Activated T-cell treated with anti-CD3 and anti-CD28 coated beads, Interleukin-2, amount 50 U/mL, for 72 hours (primary cell): Measurements from ENCODE around the gene SEC23IP. TPM values are rescaled to one million over a fixed set of nuclear protein-coding genes. Genes with fewer than 3 reads are reported as not detected.

Experiments used
- ATAC-seq, 2 donors: fragments of 150-1000 bp; cut with Tn5 transposase; replicated peaks in 1 of 2; 2 replicates each; pipeline ENCODE4 v1.10.0; 2021; ENCODE audit warnings: moderate library complexity in 2 of 2, mild to moderate bottlenecking in 1 of 2
- DNase-seq, 2 donors: peaks; one replicate each; pipeline ENCODE4 v3.0.0; 2021 to 2022; ENCODE audit warnings: mixed read lengths in 1 of 2
- H3K27ac Mint-ChIP-seq: one replicate; pipeline ENCODE4 v1.8.0; 2022; ENCODE audit warnings: mild to moderate bottlenecking, moderate library complexity, mixed read lengths
- H3K27me3 Mint-ChIP-seq: one replicate; pipeline ENCODE4 v1.8.0; 2022; ENCODE audit warnings: low read depth, mixed read lengths
- H3K36me3 Mint-ChIP-seq, 2 donors: one replicate each; pipeline ENCODE4 v1.8.0; 2022; ENCODE audit warnings: mixed read lengths in 2 of 2, mild to moderate bottlenecking in 1 of 2; ENCODE audit not compliant: insufficient read depth in 2 of 2
- H3K4me1 Mint-ChIP-seq: one replicate; pipeline ENCODE4 v1.8.0; 2022; ENCODE audit warnings: low read depth, mixed read lengths
- H3K4me3 Mint-ChIP-seq, 2 donors: one replicate each; pipeline ENCODE4 v1.8.0; 2022; ENCODE audit warnings: mild to moderate bottlenecking in 2 of 2, mixed read lengths in 2 of 2, moderate library complexity in 2 of 2
- H3K9me3 Mint-ChIP-seq, 2 donors: one replicate each; pipeline ENCODE4 v1.8.0; 2022; ENCODE audit warnings: mixed read lengths in 2 of 2
- total RNA-seq, 2 donors: library from RNA; stranded (reverse); gene quantifications; one replicate each; pipeline ENCODE4 v1.2.3, GENCODE V29; 2022

Gene SEC23IP
- total RNA-seq, 2 donors from 2014 or later = 47.8 to 57.9 TPM

DNA sequence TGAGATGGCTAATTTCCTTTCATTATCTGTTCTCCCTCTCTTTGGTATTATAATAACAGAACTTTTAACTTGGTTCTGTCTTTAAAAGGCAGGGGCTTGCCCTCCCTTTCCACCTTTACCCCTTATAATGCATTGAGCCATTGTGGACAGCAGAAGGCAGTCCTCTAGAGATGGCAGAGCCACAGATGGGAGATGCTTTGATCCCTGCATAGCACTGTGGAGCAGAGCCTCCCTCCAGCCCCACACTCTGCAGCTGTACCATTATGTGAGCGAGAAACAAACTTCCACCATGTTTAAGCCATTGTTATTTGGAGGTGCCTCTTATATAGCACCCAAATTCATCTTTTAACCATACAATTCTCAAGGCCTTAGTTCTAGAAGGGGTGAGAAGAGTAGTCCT is 78.4 kb downstream of the SEC23IP start:
- DNase-seq (no peak), ATAC-seq (no peak)
- no peak overlapping the region for H3K27ac Mint-ChIP-seq
- H3K4me1 Mint-ChIP-seq = no peaks in the 10 kb centered on the region
- H3K36me3 Mint-ChIP-seq = peaks cover 8 to 10% of the 10 kb centered on the region in 2 donors
- H3K4me3 Mint-ChIP-seq = no peak overlapping the region
- H3K27me3 Mint-ChIP-seq = peaks cover 11% of the 10 kb centered on the region
- peaks cover 9 to 10% of the 10 kb centered on the region in 2 donors for H3K9me3 Mint-ChIP-seq

DNA sequence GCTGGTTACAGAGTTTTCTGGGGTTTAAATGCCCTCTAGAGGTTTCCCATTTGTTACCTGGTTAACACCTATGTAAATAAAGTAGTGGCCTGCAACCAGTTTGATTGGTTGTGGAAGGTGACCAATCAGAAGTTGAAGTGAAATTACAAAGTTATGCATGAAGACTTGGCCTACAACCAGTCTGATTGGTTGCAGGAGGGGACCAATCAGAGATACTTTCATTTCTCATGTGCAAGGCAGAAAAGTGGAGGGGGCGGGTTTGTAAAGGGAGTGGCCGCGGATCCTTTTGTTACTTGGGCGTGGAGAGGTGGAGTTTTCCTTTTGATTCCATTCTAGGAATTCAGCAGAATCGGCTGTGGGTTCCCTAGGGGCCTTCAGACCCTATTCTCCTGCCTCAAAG is 80.8 kb downstream of the SEC23IP start:
- H3K36me3 Mint-ChIP-seq = no peaks in the 10 kb centered on the region
- no peak overlapping the region for H3K4me3 Mint-ChIP-seq
- H3K4me1 Mint-ChIP-seq = peaks cover 5% of the 10 kb centered on the region
- H3K27me3 Mint-ChIP-seq = peaks cover 9% of the 10 kb centered on the region
- no peak overlapping the region for H3K27ac Mint-ChIP-seq
- no peak for ATAC-seq
- peaks cover 0 to 2% of the 10 kb centered on the region in 2 donors for H3K9me3 Mint-ChIP-seq
- no peak for DNase-seq

DNA sequence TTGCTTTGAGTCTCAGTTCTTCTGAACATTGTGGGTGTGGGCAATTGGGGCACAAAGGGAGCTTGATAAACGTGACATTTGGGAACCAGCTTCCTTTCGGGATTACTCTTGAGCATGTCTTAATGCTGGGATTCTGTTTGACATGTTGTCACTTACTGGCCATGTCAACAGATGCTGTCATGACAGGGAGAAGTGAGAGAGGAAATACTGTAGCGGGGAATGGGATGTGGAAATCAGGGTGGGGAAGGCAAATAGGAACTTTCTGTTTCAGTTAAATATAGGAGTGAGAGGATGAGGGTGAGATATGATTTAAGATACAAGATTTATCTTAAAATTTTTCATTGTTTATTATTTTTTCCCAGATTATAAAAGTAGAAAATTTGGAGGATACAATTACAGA is 83.9 kb downstream of the SEC23IP start:
- peaks cover 5% of the 10 kb centered on the region for H3K4me1 Mint-ChIP-seq
- no peak for DNase-seq
- H3K27me3 Mint-ChIP-seq = peaks cover 10% of the 10 kb centered on the region
- no peak overlapping the region for H3K27ac Mint-ChIP-seq
- no peak overlapping the region for H3K4me3 Mint-ChIP-seq
- no peak for ATAC-seq
- no peaks in the 10 kb centered on the region for H3K9me3 Mint-ChIP-seq
- no peaks in the 10 kb centered on the region for H3K36me3 Mint-ChIP-seq

GRCh38 chr10:119980956-119981750 is 88.6 kb downstream of the SEC23IP start:
- Mint-ChIP-seq H3K9me3 (no peaks in the 10 kb centered on the region), H3K36me3 (no peaks in the 10 kb centered on the region), H3K27ac (no peak overlapping the region), H3K4me1 (peaks cover 5% of the 10 kb centered on the region), H3K4me3 (no peak overlapping the region), H3K27me3 (peaks cover 10% of the 10 kb centered on the region)
- ATAC-seq = no peak
- DNase-seq = no peak

DNA sequence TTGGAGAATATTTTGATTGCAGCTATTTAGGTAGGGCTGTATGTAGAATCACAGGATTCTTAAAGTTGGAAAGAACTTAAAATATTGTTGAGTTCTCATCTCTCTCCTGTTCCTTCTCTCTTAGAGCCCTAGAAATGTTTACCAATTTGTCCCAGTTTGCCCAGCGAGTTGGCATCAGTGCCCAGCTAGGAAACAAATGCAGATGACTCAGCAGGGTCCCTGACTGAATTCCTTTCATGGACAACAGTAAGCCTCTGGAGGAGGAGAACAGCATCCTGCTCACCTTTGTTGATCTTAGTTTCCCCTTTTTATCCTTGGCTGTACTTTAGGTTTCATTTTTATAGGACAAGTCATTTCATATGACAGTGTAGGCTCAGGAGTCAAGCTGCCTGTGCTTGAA is 89.3 kb downstream of the SEC23IP start:
- ATAC-seq (no peak), DNase-seq (no peak)
- H3K27ac Mint-ChIP-seq = no peak overlapping the region

GRCh38 chr10:119988333-119988732 is 95.8 kb downstream of the SEC23IP start:
- no peaks in the 10 kb centered on the region for H3K9me3 Mint-ChIP-seq
- ATAC-seq = no peak
- no peak overlapping the region for H3K4me3 Mint-ChIP-seq
- H3K27me3 Mint-ChIP-seq = peaks cover 7% of the 10 kb centered on the region
- H3K4me1 Mint-ChIP-seq = no peaks in the 10 kb centered on the region
- no peaks in the 10 kb centered on the region for H3K36me3 Mint-ChIP-seq
- no peak for DNase-seq
- H3K27ac Mint-ChIP-seq = no peak overlapping the region

More for the DNA sequence above, 89.3 kb downstream of the SEC23IP start:
- Mint-ChIP-seq H3K9me3 (no peaks in the 10 kb centered on the region), H3K4me1 (no peaks in the 10 kb centered on the region), H3K27me3 (peaks cover 10% of the 10 kb centered on the region), H3K36me3 (no peaks in the 10 kb centered on the region), H3K4me3 (no peak overlapping the region)

- peaks cover 19% of the 10 kb centered on the region for H3K27me3 Mint-ChIP-seq
- H3K27ac Mint-ChIP-seq = no peak overlapping the region
- ATAC-seq (no peak), DNase-seq (no peak)
- no peaks in the 10 kb centered on the region for H3K4me1 Mint-ChIP-seq
- no peak overlapping the region for H3K4me3 Mint-ChIP-seq
- no peaks in the 10 kb centered on the region for H3K9me3 Mint-ChIP-seq
- no peaks in the 10 kb centered on the region for H3K36me3 Mint-ChIP-seq
Observed at GRCh38 chr10:119989966-119990365, 97.4 kb downstream of the SEC23IP start.

DNA sequence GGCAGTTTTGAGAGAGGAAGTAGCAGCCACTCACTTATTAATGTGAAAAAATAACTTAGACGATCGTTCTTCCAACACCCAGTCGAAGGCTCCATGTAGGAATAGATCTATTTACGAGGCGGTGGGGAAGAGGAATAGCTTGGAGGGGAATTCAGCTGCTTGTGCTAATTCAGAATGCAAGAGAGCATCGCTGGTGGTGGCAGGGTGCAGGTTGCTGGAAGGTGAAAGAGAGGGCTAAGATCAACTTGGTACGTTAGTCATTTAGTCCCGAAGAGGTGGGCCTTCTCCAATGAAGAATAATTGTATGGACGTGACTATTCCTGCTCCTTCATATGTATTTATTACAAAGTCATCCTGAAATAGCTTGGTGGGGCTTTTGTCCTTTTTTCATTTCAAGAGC is 98.5 kb downstream of the SEC23IP start:
- H3K4me3 Mint-ChIP-seq = no peak overlapping the region
- peaks cover 25% of the 10 kb centered on the region for H3K27me3 Mint-ChIP-seq

GRCh38 chr10:119991816-119992215 is 99.3 kb downstream of the SEC23IP start:
- Mint-ChIP-seq H3K9me3 (peaks cover 2 to 5% of the 10 kb centered on the region in 2 donors), H3K4me3 (no peak overlapping the region), H3K27ac (no peak overlapping the region), H3K36me3 (peaks cover 2 to 3% of the 10 kb centered on the region in 2 donors), H3K4me1 (no peaks in the 10 kb centered on the region), H3K27me3 (peaks cover 25% of the 10 kb centered on the region)
- no peak for DNase-seq
- ATAC-seq = no peak

More for the DNA sequence above, 98.5 kb downstream of the SEC23IP start:
- Mint-ChIP-seq H3K4me1 (no peaks in the 10 kb centered on the region), H3K36me3 (peaks cover 0 to under 1% of the 10 kb centered on the region in 2 donors), H3K9me3 (peaks cover 0 to 5% of the 10 kb centered on the region in 2 donors), H3K27ac (no peak overlapping the region)
- ATAC-seq = no peak
- no peak for DNase-seq

Other genes with a start within 250 kb of the SEC23IP start
- 10 to 100 TPM; 16.4 to 22.1 TPM for gene BAG3, start 241.3 kb upstream of the SEC23IP start, total RNA-seq
- 10 to 100 TPM; 12.9 to 15.0 TPM for gene INPP5F, start 166.7 kb upstream of the SEC23IP start, total RNA-seq
- 10 to 100 TPM; 90.8 to 99.2 TPM for gene MCMBP, start 19.9 kb upstream of the SEC23IP start, total RNA-seq